GM21526 (cell line): Measurements from ENCODE around the gene IL18BP.

Source experiments
- ATAC-seq: cut with Tn5 transposase; IDR thresholded peaks from one replicate; pipeline ENCODE4 v1.9.1; 2021; ENCODE audit warnings: moderate library complexity; ENCODE audit not compliant: unreplicated experiment, low FRiP score

IL18BP gene

DNA sequence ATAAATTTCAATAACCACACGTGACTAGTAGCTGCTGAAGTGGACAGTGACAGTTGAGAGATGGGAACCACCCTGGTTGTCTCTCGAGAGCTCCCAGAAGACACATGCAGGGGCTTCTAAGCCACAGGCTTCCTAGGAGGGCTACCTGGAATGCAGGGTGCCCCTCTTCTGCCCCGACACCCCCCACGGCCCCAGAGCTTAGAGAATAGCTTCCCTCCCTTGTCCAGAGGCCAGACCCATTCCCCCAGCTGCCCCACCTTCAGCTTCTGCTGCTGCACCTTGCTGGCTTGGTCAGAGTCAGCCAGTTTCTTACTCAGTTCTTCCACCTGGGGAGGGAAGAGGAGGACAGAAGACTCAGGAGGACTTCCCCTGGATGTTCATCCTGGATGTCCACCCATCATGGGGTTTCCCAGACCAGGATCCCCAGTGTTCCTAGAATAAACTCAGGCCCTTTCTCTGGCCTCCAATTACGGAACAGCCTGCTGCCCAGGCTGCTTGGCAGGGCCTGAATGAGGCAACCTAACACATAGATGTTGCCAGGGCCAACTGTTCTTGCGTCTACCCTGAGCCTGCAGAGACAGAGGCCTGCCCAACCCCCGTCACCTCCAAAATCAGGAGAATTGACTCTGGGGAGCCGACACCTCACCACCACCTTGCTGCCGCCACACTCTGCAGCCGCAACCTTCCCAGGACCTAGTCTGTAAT, 12.0 kb downstream of the IL18BP start:
- ATAC-seq = no peak

DNA sequence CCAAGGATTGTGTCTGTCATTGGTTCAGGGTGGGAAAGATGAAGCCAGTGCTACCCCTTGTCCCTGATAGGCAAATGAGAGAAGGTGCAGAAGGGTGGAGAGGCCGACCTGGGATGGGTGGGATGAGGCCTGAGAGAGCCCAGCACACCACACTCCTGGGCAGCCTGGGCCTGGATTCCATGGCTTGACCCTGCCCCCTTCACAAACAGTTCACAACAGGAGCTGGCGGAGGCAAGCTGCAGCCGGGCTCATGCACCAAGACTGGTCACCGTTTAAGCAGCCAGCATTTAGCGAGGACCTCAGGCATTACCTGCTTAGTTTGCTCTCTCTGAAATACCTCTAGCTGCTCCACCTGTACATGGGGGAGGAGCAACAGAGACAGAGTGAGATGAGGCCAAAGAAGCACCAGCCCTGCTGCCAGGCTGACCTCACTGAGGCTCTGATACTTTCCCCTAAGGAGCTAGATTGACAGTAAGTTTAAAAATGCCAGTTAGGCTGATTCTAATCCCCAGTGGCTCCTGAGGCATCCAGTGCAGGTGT, 13.5 kb downstream of the IL18BP start:
- no peak for ATAC-seq

DNA sequence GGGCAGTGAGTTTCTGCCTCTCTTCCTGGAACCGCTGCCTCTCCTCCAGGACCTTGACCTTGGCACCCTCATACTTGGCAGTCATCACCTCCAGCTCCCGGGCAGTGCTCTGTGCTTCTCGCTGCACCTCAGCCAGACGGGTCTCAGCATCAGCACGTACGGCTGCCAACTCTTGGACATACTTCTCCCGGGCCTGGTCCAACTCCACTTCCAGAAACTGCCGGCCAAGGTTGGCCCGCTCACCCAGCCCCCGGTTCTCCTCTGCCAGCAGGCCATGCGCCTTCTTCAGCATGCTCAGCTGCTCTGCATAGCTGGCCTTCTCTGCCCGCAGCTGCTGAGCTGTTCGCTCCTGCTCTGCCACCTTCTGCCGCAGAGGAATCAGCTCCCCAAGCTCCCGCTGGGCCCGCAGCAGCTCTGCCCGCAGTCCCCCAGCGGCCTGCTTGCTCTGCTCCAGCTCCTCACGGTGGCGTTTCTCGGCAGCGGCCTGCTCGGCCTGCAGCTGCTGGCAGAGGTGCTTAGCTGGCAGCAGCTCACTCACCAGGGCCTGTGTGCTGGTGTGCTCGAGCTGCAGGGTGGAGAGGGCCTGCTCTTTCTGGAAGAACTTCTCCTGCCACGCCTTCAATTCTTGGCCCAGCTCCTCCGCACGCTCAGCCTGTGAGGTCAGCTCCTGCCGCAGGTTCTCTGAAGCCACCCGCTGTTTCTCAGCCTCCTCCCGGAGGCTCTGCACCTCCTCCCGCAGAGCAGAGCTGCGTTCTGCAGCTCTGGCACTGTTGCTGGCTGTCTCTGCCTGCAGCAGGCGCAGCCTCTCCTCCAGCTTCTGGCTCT, 14.4 kb downstream of the IL18BP start:
- no peak for ATAC-seq

DNA sequence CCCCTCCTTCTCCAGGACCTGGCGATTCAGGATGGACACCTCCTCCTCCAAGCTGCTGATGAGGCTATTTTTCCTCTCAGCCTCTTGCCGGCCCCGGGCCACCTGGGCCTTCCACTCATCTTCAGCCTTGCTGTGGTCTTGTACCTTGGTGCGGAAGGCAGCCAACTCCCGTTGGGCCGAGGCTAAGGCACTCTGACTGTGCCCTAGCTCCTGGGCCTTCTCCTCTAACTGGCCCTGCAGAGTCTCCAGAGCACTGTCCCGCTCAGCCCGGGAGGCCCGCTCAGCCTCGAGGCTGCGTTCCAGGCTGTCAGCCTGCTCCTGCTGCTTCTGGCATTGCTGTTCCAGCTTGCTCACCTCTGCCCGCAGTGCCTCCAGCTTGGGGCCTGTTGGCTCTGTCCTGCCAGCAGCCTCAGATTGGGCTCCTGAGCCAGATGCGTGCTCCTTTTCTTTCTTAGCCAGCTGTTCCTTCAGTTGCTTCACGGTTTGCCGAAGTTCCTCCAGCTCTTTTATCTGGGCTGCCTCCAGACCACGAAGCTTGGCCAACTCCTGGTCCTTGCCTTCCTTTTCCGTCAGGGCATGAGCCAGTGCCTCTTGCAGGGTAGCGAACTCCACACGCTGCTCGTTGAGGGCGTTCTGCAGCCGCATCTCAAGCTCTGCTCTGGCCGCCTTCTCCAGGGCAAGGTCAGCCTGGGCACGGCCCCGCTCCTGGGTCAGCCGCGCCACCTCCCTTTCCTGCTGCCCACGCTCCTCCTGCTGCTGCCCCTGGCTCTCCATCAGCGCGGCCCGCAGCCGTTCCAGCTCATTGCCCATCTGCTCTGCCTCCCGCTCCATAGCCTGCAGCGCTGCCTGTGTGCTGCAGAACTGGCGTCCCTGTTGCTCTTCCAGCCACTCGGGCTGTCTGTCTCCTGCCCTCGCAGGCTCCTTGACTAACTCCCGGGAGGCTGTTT, 15.3 kb downstream of the IL18BP start:
- no peak for ATAC-seq

DNA sequence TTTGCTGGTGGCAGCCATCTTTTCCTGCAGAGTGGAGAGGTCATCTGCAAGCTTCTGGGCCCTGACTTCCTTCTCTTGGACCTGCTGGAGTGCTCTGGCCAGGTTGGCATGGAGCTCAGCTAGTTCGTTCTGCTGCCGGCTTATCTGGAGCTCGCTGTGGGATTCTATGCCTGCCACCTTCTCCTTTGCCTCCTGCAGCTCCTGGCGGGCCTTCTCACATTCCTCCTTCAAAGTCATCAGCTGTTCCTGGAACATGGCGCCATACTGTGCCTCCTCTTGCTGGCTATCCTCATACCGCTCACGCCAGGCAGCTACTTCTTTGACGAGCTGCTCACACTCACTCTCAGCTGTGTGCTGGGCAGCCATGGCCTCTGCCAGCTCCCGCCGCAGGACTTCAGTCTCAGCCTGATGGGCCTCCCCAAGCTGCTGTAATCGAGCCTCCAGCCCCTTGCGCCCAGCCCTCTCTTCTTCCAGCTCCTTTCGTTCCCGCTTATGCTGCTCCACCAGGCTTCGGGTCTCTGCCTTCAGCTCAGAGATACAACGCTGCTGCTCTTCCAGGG, 16.1 kb downstream of the IL18BP start:
- ATAC-seq = no peak

DNA sequence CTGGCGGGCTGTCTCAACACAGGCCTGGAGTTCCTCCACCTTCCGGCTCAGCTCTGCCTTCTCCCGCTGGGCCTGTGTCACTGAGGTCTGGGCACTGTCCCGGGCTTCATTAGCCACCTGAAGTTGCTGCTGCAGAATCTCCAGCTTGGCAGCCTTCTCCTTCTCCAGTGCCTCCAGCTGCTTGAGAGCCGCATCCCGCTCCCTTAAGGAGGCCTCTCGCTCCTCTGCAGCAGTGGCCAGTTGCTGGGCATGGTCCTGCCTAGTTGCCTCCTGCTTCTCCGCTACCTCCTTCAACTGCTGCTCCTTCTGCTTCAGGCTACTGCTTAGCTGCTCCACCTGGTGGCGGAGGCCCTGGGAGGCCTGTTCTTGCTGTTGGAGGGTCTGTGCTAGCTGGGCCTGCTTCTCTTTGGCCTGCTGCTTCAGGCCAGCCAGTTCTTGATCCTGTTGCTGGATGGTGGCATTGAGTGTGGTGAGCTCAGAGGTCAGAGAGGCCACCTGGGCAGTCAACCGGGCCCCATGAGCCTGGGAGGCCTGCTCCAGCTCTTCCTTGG, 16.9 kb downstream of the IL18BP start:
- no peak for ATAC-seq

DNA sequence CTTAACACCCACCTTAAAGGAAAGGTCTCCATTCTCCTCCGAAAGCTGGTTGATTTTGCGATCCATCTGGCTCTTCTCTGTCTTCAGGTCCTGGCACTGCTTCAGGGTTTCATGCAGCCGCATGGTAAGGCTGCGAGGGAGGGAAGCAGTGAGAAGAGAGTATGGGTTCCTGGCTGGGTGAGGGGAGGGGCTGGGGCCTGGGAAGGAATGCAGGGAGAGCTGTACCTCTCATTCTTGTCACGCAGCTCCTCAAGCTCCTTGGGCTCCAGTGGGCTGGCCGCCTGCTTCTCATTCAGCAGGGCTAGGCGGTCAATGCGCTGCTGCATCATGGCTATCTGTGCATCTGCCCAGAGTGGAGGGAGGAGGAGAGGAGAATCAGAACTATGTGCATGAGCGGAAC, 19.5 kb downstream of the IL18BP start:
- no peak for ATAC-seq

DNA sequence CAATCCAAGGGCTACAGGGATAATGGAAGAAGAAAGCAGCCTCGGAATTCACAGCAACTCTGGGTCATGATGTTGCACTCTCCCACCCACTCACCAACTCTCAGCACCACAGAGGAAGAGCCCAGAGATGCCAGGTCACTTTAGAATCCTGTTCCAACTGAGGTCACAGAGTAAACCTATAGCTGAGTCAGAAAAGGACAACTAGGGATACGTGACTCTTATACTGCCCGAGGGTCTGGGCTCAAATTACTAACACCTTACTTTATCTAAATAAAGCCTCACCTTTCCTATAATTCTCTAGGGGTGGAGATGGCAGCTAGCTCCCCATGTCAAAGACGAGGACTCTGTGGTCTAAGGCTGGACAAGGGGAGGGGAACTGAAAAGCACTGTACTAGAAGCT, 24.6 kb downstream of the IL18BP start:
- no peak for ATAC-seq

DNA sequence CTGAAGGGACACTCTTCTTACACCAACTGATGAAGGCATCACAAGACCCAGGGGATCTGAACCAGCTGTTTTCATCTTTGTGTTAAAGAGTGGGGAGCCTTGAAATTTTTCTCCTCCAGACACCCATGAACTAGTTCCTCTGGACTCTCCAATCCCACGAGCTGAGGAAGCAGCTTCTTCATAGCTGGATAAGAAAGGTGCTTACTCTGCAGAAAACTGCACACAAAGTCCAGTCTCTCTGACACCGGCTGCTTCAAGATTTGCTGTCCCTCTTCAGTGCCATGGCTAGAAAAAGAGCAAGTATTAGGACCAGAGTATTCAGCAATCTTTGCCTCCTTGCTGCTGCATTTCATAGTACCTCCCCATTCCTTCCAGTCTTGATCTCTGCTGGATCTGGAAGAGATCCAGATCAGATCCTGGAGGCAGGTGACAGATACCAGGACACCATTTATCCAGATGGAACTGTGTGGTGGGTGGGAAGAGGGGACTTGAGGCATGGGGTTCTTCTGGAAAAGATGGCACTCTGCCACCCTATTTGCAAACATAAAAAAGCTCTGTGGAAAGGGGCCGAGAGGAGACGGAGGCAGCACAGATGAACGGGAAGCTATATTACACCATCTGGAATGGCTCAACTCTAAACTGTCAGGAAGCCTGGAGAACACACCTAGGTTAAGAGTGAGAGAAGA, 25.5 kb downstream of the IL18BP start:
- no peak for ATAC-seq

DNA sequence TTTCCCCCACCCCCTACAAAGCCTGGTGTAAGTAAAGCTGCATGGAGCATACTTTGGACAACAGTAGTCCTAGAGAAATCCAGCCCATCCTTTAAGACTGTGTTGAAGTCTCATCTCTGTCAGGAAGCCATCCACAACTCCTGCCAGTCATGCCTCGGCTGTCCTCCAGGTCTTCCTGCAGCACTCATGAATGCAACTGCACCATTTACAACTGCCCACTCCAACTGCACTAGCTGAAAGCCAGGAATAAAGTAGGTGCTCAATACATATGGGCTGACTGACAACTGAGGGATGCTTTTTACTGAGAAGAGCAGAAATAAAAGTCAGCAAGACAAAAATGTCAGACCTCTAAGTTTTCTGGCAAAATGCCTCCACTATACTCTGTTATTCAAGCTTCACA, 27.4 kb downstream of the IL18BP start:
- ATAC-seq = no peak

DNA sequence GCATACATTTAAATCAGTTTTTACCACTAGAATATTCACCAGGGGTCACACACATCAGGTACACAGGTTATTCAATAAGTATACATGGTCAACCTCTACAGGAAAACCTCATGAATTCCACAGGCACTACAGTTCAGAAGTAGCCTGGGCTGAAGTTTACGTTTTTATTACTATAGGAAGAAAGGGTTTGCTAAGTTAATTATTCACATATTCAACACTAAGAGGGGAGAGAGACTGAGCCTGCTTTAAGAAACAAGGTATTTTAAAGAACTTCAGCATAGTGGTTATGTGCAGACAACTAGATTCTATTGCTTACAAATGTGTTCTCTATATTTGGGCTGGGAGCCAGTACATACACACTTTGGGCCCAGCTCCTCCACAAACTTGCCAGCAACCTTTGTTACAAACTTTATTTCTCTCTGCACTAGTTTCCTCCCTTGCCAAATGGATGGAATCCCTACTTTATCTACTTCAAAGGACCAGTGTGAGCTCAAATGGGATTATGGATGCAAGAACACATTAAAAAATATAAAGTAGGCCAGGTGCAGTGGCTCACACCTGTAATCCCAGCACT, 31.9 kb downstream of the IL18BP start:
- ATAC-seq = no peak

DNA sequence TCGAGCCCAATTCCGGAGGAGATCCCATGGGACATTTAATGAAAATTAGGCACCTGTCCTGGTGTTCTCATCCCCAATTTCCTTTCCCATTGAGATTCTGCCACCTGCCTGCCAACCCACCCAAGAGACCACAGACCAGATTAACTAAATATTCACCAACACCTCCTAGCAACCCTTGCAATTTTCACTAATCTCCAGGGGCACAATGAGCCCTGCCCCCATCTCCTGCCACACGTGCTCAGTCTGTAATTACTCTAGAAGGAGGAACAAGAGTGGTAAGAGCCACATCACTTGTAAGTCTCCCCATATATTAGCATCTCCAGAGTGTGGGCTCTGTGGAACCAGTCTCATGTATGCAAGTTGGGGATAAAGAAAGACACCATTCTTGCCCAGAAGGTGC, 38.0 kb downstream of the IL18BP start:
- no peak for ATAC-seq

DNA sequence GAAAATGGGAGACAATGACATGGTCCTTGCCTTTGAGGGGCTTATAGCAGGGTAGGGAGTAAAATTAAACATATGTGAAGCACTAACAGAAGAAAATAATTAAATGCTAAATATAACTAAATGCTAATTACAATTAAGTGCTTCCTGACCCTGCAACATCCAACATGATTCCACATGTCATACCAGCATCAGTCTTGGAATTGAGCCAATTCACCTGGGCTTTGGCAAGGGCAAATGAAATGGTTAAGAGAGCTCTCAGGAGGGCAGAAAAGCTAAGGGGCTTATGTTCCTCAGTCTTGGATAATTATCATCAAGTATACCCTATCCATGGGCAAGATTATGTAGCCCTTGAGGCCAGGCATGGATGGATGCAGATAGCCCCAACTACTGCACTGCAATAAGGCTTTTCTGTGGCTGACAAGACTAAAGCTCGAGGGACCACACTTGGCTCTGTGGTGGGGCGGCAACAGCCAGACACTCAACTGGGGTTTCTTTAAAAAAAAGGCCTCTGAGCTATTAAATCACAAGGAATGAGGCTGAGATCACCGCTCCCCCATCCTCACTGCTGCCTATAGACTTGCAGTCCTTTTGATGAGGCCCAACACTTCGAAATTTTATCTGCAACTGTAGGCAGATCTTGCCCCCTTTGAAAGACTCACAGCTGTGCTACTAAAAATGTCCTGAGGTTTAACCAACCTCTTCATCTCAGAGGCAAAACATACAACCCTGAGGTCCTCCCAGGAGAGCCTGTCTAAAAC, 39.0 kb downstream of the IL18BP start:
- ATAC-seq = no peak

DNA sequence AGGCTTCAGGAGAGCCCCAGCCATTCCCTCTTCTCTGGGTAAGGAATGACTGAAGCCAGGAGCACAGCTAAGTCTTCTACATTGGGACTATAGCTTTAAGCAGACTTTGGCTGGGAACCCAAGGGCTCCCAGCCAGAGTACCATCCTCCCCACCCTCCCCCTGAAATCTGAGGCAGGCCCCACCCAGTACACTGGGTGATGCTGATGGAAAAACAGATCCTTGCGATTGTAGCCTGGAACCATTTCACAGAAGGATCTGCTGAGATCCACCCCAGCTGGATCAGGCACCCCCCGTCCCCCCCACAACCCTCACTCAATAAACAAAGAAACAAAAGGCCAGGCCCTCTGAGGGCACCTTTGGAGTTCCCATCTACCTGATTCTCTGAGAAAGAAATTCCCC, 39.8 kb downstream of the IL18BP start:
- ATAC-seq = no peak

DNA sequence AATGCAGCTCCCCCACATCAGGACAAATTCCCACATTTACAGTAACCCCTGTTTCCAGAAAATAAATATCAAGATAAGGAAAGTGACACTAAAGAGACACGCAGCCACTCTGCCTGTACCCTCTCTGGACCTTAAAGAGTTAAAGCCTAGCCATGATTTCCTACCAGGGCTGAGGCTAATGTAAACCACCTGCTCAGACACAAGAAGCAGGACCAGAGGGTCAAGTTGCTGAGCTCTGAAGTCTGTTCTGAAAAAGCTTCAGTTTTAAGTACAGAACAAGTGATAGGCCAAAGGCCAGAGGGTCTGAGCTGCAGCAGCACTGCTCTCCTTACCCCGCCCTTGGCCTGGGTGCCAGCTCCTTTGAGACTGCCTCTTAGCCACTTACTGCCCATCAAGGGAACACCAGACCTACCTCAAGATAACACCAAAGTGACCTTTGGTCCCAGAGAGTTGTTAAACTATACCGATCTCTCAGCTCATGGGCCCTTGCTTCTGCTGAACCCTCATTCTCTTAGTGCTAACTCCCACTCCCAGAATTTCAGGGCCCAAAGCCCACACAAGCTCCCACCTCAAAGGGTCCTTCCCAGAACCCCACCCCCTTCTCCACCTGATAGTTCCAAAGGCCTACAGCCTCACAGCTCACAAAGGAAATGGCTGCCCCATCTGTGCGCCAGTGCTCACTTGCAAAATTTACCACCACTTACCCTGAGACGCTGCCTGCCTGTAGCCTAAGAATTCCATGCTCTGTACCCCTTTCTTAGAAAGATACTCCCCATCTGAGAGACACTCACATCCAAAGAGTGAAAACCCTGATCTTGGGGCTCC, 40.5 kb downstream of the IL18BP start:
- ATAC-seq = no peak

DNA sequence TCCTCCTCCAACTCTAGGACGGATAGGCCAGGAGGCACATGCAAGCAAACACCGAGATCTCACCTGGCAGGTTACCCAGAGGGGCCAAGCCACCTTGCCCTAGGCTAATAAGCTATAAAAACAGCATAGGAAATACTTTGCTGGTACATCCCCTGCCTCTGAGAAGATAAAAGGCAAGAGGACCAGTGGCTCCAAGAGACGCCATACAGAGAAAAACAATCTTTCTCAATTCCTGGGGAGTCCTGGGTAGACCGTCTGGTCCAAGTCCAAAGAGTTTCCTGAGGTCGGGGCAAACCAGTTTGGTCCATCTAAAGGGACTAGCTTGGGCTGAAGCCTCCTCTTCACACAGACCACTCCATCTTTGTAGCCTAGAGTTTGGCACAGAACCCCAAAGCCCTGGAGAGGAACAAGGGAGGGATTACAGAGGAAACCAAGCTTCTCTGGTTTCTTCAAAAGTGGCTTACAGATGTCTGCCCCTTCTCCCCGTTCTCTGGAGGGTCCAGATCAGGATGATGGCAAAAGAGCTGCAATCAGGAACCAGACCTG, 41.2 kb downstream of the IL18BP start:
- ATAC-seq = no peak
